GM23248 (cell line): Measurements from ENCODE around the gene CFTR. TPM values are rescaled to one million over a fixed set of nuclear protein-coding genes. Genes with fewer than 3 reads are reported as not detected.

Experiments used
- DNase-seq: peaks from one replicate; pipeline ENCODE4 v3.0.0-alpha.2; 2015
- H2AFZ ChIP-seq: fragments of 200-600 bp; sonication (generic); 2 replicates; pipeline ENCODE4 v1.6.1; 2016; ENCODE audit warnings: antibody characterized with exemption
- H3F3A ChIP-seq: fragments of 200-600 bp; sonication (generic); 2 replicates; pipeline ENCODE4 v1.6.1; 2016; ENCODE audit warnings: mild to moderate bottlenecking, antibody characterized with exemption, mixed run types; ENCODE audit not compliant: insufficient read depth
- H3K27ac ChIP-seq: fragments of 200-600 bp; sonication (generic); 2 replicates; pipeline ENCODE4 v1.5.1; 2016; ENCODE audit warnings: mild to moderate bottlenecking
- H3K27me3 ChIP-seq: fragments of 200-600 bp; sonication (generic); replicated peaks from 2 replicates; pipeline ENCODE4 v1.6.1; 2016; ENCODE audit warnings: mild to moderate bottlenecking; ENCODE audit not compliant: insufficient read depth
- H3K36me3 ChIP-seq: fragments of 200-600 bp; sonication (generic); 2 replicates; pipeline ENCODE4 v1.6.1; 2016; ENCODE audit warnings: low read depth, mild to moderate bottlenecking
- H3K4me1 ChIP-seq: fragments of 200-600 bp; sonication (generic); 2 replicates; pipeline ENCODE4 v1.6.1; 2016; ENCODE audit warnings: mild to moderate bottlenecking; ENCODE audit not compliant: insufficient read depth
- H3K4me2 ChIP-seq: fragments of 200-600 bp; sonication (generic); one replicate; pipeline ENCODE4 v1.6.1; 2016; ENCODE audit warnings: mild to moderate bottlenecking; ENCODE audit not compliant: unreplicated experiment
- H3K4me3 ChIP-seq: fragments of 200-600 bp; sonication (generic); 2 replicates; pipeline ENCODE4 v1.5.1; 2016; ENCODE audit warnings: mild to moderate bottlenecking
- H3K79me2 ChIP-seq: fragments of 200-600 bp; sonication (generic); 2 replicates; pipeline ENCODE4 v1.6.1; 2016; ENCODE audit warnings: mild to moderate bottlenecking; ENCODE audit not compliant: insufficient read depth
- H3K9ac ChIP-seq: fragments of 200-600 bp; sonication (generic); 2 replicates; pipeline ENCODE4 v1.6.1; 2016; ENCODE audit warnings: mild to moderate bottlenecking
- H3K9me2 ChIP-seq: fragments of 200-600 bp; sonication (generic); 2 replicates; pipeline ENCODE4 v1.6.1; 2016; ENCODE audit warnings: mixed run types, mild to moderate bottlenecking, moderate library complexity; ENCODE audit not compliant: insufficient read depth
- H3K9me3 ChIP-seq: fragments of 200-600 bp; sonication (generic); one replicate; pipeline ENCODE4 v1.6.1; 2017; ENCODE audit warnings: low read depth
- H4K20me1 ChIP-seq: fragments of 200-600 bp; sonication (generic); 2 replicates; pipeline ENCODE4 v1.6.0; 2016; ENCODE audit not compliant: insufficient read depth
- EZH2 ChIP-seq: fragments of 200-600 bp; sonication (generic); IDR thresholded peaks from 2 replicates; pipeline ENCODE4 v1.6.1; 2018; ENCODE audit warnings: antibody characterized with exemption, mild to moderate bottlenecking; ENCODE audit not compliant: insufficient read depth, poor library complexity, severe bottlenecking
- EZH2phosphoT487 ChIP-seq: fragments of 200-600 bp; sonication (generic); IDR thresholded peaks from 2 replicates; pipeline ENCODE4 v1.6.1; 2018; ENCODE audit warnings: antibody characterized with exemption, moderate library complexity, mild to moderate bottlenecking, low read depth; ENCODE audit not compliant: insufficient read depth
- WGBS, 2 experiments: methylation state at CpG; one replicate each; pipeline ENCODE4 v1.1.6; 2015 to 2017; ENCODE audit warnings: low lambda C conversion rate in 2 of 2, low coverage in 1 of 2; ENCODE audit errors: missing lambda C conversion rate in 2 of 2; 5-methylcytosine and 5-hydroxymethylcytosine counted together
- in situ Hi-C: fragments of 300-500 bp; cut with MboI; formaldehyde crosslinking; loops from 2 replicates; pipeline ENCODE4 v1.15.0; 2020
- polyA plus RNA-seq: library from polyadenylated mRNA; unstranded; fragments of >200 nt; fragmentation: Nextera tagmentation; extraction: Ambion mirVana; gene quantifications from 2 replicates; pipeline ENCODE4 v1.2.1, GENCODE V29; 2016
- small RNA-seq: library from RNA; depleted of rRNA; stranded (forward); fragments of <200 nt; gene quantifications from one replicate; pipeline ENCODE3, GENCODE V24; 2014; ENCODE audit warnings: low read depth, low replicate concordance
- total RNA-seq: library from RNA; depleted of rRNA; stranded (reverse); fragments of >200 nt; shearing (Covaris generic); gene quantifications from 2 replicates; pipeline ENCODE4 v1.2.3, GENCODE V29; 2014; rRNA removed

Gene CFTR
- total and polyA plus RNA-seq, 2 experiments from 2014 or later = not detected

GRCh38 chr7:117711556-117711955, 231.7 kb downstream of the CFTR start:
- no peaks in the 10 kb centered on the region for H3K36me3 ChIP-seq
- no peaks in the 10 kb centered on the region for H3K9me3 ChIP-seq
- H3K4me3 ChIP-seq = no peak overlapping the region
- no peaks in the 10 kb centered on the region for H3K9me2 ChIP-seq
- in situ Hi-C loops = no loop called here
- peaks cover 7% of the 10 kb centered on the region; the same call in 1 of the 2 replicates for H3K27me3 ChIP-seq
- no peak overlapping the region for H3K27ac ChIP-seq
- DNase-seq = no peak
- no peaks in the 10 kb centered on the region for H3F3A ChIP-seq
- no peaks in the 10 kb centered on the region for H4K20me1 ChIP-seq
- H3K4me2 ChIP-seq = no peak overlapping the region
- H2AFZ ChIP-seq = no peak overlapping the region
- H3K4me1 ChIP-seq = no peaks in the 10 kb centered on the region
- no peaks in the 10 kb centered on the region for H3K79me2 ChIP-seq
- 14 to 16% methylated on average over 1 of the region's 1 CpG for WGBS, 2 experiments
- no peak overlapping the region for H3K9ac ChIP-seq
- TF ChIP-seq EZH2 (no peak), EZH2phosphoT487 (no peak)

- no peak overlapping the region for H3K4me2 ChIP-seq
- H3K9me2 ChIP-seq = no peaks in the 10 kb centered on the region
- peak; percentile 61 for DNase-seq
- WGBS, 2 experiments = 12 to 17% methylated on average over 3 of the region's 3 CpGs
- H3K4me1 ChIP-seq = no peaks in the 10 kb centered on the region
- H3K79me2 ChIP-seq = no peaks in the 10 kb centered on the region
- H3K27me3 ChIP-seq = peaks cover 7% of the 10 kb centered on the region; the same call in 1 of the 2 replicates
- no peaks in the 10 kb centered on the region for H3K9me3 ChIP-seq
- no peaks in the 10 kb centered on the region for H3F3A ChIP-seq
- H3K4me3 ChIP-seq = no peak overlapping the region
- in situ Hi-C loops = no loop called here
- no peak overlapping the region for H3K27ac ChIP-seq
- H4K20me1 ChIP-seq = no peaks in the 10 kb centered on the region
- H3K9ac ChIP-seq = no peak overlapping the region
- H2AFZ ChIP-seq = no peak overlapping the region
- no peaks in the 10 kb centered on the region for H3K36me3 ChIP-seq
- TF ChIP-seq EZH2 (no peak), EZH2phosphoT487 (no peak)
Observed at GRCh38 chr7:117715784-117716445, 236.1 kb downstream of the CFTR start.

- WGBS, 2 experiments = 25 to 33% methylated on average over 4 to 5 of the region's 5 CpGs
- H3K4me1 ChIP-seq = no peaks in the 10 kb centered on the region
- no peak overlapping the region for H3K27ac ChIP-seq
- 0 out of 2 replicates have a peak overlapping the region, but pooled peaks have one; percentile 20 for H2AFZ ChIP-seq
- no peak overlapping the region for H3K9ac ChIP-seq
- no peaks in the 10 kb centered on the region for H3F3A ChIP-seq
- TF ChIP-seq EZH2phosphoT487 = no peak
- no peak for TF ChIP-seq EZH2
- peaks cover 10% of the 10 kb centered on the region; the same call in 1 of the 2 replicates for H3K27me3 ChIP-seq
- H4K20me1 ChIP-seq = no peaks in the 10 kb centered on the region
- H3K4me3 ChIP-seq = no peak overlapping the region
- H3K36me3 ChIP-seq = no peaks in the 10 kb centered on the region
- no peaks in the 10 kb centered on the region for H3K9me3 ChIP-seq
- no peak for DNase-seq
- in situ Hi-C loops = no loop called here
- H3K79me2 ChIP-seq = no peaks in the 10 kb centered on the region
- no peaks in the 10 kb centered on the region for H3K9me2 ChIP-seq
- no peak overlapping the region for H3K4me2 ChIP-seq
Observed at GRCh38 chr7:117716707-117717299, 237.0 kb downstream of the CFTR start.

GRCh38 chr7:117717357-117717756, 237.5 kb downstream of the CFTR start:
- Histone ChIP-seq H3F3A (no peaks in the 10 kb centered on the region), H3K36me3 (no peaks in the 10 kb centered on the region), H3K79me2 (no peaks in the 10 kb centered on the region), H3K4me2 (no peak overlapping the region), H3K9me3 (no peaks in the 10 kb centered on the region), H4K20me1 (no peaks in the 10 kb centered on the region), H3K27me3 (peaks cover 10% of the 10 kb centered on the region; the same call in 1 of the 2 replicates), H3K4me1 (no peaks in the 10 kb centered on the region), H3K27ac (no peak overlapping the region), H3K9ac (no peak overlapping the region), H3K9me2 (no peaks in the 10 kb centered on the region), H3K4me3 (no peak overlapping the region), H2AFZ (0 out of 2 replicates have a peak overlapping the region, but pooled peaks have one; percentile 20)
- DNase-seq = no peak
- TF ChIP-seq EZH2 (no peak), EZH2phosphoT487 (no peak)
- in situ Hi-C loops = no loop called here
- 33 to 53% methylated on average over 2 of the region's 2 CpGs for WGBS, 2 experiments

Small RNA genes within 50 kb of the gene (small RNA-seq; reads per million reads assigned to genes)
- gene AC000111.1 = not detected
- gene AC000111.2 = not detected

Other genes starting within 250 kb of the CFTR start
- gene WNT2, start 157.0 kb upstream of the CFTR start, total RNA-seq = 1.3 and 11.4 TPM in 2 replicates
- 2.6 and 2.8 TPM in 2 replicates for gene WNT2, start 157.0 kb upstream of the CFTR start, polyA plus RNA-seq
- gene ASZ1, start 52.5 kb upstream of the CFTR start, total RNA-seq = not detected in 2 replicates
- gene ASZ1, start 52.5 kb upstream of the CFTR start, polyA plus RNA-seq = not detected in 2 replicates